Eye (tissue), 1 donor: Measurements from ENCODE around the gene DPM2.
A peak's percentile ranks its signal among the peaks of the same experiment; 100 is the strongest.

ENCODE experiments used
- DNase-seq: peaks from one replicate; pipeline ENCODE4 v3.0.0-alpha.2; 2015

The DPM2 gene

DNA sequence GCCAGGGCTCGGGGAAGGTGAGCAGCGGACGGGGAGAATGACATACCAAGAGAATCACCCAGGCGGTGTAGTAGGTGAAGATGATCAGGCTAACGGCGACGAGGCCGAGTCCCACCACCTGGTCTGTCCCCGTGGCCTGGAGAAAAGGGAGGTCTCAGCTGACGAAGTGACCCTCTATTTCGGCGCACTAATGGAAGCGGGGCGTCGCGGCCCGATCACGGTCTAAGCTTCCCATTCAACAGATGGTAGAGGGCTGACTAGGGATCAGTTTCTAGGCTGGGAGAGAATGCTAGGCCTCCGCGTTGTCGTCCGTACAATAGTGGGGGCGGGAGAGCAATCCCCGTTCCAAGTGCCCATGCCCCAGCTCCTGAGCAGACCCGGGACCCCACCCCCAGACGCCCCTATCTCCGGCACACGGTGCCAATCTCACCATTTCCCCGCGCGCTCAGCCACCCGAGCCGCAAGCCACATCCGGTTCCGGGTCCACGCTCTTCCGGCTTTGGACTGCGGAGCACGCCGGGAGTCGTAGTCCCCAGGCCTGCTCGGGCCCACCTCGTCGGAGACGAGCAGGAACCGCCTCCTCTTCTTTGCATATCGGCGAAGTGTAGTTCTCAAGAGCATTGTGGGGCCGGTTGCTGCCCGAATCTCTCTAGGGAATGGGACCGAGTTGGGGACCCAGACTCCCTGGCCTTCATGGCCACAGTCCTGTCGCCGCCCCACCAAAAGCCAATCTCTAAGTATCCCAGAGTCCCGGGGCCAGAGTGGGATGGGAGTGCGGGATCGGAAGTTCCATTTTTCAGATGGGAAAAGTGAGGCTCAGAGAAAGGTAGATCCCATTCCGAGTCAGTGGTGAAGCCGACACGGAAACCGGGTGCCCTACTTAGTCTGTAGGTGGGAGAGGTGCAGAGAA lies at the start of gene DPM2:
DPM2 (minus strand) TSS at position 467 of the 910 bp plus-strand sequence; CDS start at position 433, 34 bp downstream.
- peak; percentile 94 for DNase-seq

DNA sequence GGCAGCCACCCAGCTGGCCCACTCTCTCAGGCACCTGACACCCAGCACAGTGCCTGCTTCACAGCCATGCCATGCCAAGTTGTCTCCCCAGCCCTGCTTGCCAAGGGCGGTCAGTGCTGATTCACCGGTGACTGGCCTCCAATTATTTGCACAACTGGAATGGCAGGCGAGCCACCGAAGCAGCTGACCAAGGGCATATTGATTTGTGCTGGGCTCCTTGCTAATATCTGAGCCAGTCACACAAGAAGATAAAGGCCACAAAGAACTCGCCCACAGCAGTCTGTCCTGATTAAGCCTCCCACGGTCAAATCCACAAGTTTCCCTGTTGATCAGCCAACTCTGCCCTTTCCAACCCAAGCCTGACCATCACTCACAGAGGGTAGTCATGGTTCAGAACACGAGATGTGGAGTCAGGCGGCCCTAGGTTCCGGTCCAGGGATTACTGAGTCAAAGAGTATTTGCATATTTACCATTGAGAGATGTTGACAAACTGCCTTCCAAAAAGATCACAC lies 49.5 kb upstream of the DPM2 start:
- DNase-seq = no peak

- DNase-seq = no peak
Observed at GRCh38 chr9:127985011-127985410, 47.4 kb upstream of the DPM2 start.

GRCh38 chr9:127983847-127984289 lies 46.2 kb upstream of the DPM2 start:
- no peak for DNase-seq

DNA sequence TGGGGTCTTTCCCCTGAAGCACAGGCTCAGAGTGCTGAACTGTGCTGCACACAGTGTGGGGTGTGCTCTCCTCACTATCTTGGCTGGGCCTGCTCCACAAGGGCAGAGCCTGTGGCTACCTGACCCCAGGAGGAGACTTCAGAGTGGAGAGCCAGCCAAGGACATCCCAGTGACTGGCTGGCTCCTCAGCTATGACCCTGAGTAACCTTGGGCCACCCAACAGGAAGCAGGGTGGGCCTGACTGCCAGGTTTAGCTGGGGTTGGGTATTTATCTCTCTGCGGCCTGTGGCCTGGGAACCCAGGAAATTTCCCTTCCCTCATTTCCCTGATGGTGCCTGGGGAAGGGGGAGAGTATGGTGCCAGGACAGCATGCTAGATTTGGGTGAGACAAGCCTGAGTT lies 45.3 kb upstream of the DPM2 start:
- peak; percentile 1 for DNase-seq

DNA sequence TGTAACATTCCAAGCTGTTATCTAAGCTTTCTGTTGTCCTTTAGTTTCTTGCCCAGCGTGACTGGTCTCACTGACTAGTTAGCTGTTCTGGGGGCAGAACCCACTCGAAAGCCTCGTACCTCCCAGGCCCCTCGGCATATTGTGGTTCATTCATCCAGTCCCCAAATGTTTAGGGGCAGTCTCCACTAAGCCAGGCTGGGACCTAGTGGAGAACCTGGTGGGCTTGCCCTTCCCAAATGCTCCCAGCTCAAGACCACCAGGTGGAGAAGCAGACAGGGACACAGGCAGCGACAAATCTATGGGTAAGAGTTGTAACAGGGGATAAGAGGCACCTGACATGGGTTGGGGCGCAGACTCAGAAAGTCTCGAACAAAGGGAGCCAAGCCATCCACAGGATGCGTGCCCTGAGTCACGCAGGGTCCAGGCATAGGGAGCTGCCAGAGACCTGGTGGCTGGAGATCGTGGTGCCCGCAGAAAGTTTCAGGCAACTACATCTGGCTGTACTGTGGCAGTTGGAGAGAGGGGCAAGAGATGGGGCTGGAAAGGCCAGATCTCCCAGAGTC lies 44.0 kb upstream of the DPM2 start:
- no peak for DNase-seq

GRCh38 chr9:127980706-127981558 lies 43.3 kb upstream of the DPM2 start, which contains the start of gene EEIG1:
TSS of gene EEIG1 (minus strand) at chr9:127980989. CDS start at chr9:127980137, 852 bp downstream.
- DNase-seq = peak; percentile 98

- peak; percentile 75 for DNase-seq
Observed at GRCh38 chr9:127980060-127980705, 42.5 kb upstream of the DPM2 start.

DNA sequence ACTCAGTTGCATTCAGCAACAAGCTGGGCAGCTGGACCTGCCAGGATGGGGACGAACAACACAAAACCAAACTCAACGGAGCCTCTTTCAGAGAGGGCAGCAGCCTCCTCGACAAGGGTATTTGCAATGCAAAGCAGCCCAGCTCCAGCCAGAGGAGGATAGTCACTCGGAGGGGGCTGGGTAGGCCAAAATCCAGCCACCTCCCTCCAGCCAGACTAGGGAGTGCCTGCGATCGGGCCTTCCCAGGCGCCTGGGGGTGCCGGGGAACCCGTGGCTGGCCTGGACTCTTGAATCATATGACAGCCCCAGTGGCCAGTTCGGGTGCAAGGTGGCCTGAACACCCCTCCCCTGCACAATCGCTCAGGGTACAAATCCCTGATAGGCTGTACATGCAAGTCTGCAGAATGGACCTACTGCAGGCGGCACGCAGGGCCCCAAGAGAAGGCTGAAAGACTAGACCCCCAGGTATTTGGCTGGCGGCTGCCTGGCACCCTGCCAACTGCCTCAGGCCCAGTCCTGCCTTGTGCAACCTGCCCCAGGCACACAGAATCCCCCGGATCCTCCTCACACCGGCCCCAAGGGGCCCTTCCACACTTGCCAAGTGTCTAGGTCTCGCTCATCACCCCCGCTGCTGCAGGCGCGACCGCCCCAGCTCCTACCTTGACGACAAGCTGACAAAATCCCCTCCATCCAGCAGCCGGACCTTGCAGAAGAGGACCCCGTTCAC lies 41.8 kb upstream of the DPM2 start:
- DNase-seq = peak; percentile 72

GRCh38 chr9:127979015-127979332 lies 41.3 kb upstream of the DPM2 start:
- no peak for DNase-seq

GRCh38 chr9:127977884-127978647 lies 40.4 kb upstream of the DPM2 start:
- DNase-seq = peak; percentile 63

DNA sequence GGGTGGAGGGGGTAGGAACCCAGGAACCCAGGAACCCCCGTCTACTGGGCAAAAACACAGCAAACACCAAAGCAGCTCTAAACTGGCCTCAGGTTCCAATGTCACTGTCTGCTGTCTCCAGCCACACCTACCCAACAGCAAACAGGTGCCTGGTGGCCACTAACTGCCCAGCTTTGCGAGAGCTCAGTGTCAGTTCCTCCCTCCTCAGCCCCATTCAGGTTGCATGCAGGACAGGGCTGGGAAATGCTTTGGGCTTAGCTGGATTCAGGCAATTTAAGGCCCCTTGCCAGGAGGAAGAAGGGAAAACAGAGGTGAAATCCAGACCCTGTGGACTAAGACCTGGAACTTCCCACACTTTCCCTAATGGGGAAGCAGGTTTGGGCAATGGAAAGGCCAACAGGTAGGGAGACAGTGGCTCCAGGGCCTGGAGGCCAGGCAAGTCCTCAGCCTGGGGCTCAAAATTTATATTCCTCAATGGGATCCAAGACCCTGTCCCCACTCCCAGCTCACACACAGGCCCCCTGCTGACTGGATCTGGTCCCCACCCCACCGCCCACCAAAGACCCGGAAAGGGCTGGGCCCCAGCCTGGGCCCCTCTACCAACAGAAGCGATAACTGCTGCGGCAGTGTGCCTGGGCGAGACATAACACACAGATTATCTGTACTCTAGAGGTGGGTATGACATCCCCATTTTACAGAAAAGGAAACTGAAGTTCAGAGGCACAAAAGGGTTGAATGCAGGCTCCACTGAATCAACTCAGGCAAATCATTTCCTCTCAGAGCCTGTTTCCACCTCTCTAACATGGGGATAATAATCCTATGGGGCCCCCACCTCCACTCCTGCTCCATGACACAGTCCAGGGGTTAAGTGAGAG lies 39.6 kb upstream of the DPM2 start:
- DNase-seq = peak; percentile 1

GRCh38 chr9:127976498-127976897 lies 38.8 kb upstream of the DPM2 start:
- peak; percentile 0 for DNase-seq

GRCh38 chr9:127975376-127976315 lies 38.0 kb upstream of the DPM2 start:
- DNase-seq = peak; percentile 0

GRCh38 chr9:127974769-127975261 lies 37.2 kb upstream of the DPM2 start:
- DNase-seq = no peak

DNA sequence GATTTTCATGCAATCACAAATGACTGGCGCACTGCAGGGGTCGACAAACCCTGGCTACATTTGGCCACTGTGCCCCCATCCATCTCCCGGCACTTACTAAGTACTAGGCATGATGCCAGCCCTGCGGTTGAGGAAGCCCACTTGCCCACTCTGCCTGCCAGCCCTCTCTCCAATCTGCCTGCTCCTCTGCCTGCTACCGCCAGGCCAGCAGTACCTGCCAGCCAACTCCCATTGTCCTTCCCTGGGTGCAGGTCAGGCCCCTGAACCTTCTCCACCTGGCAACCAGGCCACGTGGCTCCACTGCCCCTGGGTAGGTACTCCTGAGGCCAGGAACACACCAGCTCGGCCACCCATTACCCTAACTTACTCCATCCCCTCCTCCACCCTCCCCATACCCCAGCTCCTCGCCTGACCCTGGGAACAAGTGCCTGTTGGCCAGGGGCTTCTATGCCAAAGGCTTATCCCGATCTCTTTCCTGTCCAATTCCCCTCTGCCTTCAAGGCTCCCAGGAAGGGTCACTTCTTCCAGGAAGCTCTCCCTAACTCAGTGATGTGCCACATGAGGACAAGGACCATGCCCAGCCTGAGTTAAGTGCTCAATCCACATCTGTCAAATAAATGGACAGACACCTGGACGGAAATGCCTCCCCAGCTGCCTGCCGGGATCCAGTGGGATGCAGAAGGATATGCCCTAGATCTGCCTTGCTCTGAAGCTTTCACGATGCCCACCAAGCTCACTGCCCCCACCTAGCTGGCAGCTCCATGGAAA lies 36.5 kb upstream of the DPM2 start:
- DNase-seq = no peak

DNA sequence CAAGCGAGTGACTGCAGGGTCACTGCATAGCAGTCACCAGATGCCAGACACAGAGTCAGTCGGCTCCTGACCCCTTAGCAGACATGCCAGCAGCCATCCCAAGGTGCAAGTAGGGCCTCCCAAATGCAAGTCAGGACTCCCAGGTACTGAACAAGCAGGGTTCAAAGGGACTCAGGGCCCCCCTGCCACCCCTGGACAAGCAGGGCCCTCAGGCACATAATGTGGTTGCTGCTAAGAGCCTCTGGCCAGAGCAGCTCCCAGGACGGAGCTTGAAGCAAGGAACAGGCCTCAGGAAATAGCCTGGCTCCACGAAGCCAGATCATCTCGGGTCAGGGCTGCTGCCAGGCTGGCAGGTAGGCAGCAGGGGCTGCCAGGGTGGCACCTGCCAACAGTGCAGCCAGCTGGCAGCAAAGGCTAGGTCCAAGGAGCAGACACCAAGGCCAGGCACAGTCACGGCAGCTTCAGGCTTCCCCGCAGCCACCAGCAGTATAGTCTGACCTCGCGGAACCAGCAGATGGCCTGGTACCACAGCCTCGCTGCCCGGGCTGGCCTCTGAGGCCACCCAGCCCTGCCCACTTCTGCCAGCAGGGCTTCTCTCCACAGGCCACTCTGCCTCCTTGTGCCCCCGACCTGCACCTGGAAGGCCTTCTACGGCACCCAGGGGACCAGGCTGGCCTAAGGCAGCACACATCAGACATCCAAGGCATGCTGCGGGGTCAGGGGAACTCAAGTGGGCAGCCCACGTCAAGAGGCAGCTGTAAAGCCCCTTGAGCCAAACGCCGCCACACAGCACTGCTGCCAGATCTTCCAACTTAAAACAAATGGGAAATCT lies 35.7 kb upstream of the DPM2 start:
- no peak for DNase-seq
